ENCODE data around the gene KCMF1. TPM values are rescaled to one million over a fixed set of nuclear protein-coding genes. Genes with fewer than 3 reads are reported as not detected.

KCMF1 gene
- polyA plus RNA-seq, 1 donor from 2014 or later: 43.3 TPM

DNA sequence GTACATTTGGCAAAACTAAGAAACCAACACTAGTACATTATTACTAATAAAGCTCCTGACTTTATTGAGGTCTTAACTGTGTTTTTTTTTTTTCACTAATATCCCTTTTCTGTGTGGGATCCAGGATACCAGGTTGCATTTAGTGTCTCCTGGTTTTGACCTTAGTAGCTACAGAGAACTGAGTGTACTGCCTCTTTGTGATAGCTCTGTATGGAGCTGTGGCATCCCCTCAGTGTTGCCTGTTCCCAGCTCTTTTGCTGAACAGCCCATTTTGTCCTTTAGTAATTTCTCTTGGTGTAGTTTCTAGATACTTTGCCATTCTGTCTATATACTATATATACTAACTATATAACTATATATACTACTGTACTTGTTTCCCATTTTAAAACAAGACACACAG, 31.6 kb downstream of the KCMF1 start:
- Histone ChIP-seq H3K4me2 (ENCODE audit: low read length) (no peak overlapping the region), H3K9me3 (ENCODE audit: low read length) (no peaks in the 10 kb centered on the region), H3K27ac (ENCODE audit: low read length) (no peak overlapping the region), H3K4me3 (ENCODE audit: low read length) (no peak overlapping the region), H3F3A (ENCODE audit: insufficient read depth, low read length, poor library complexity, severe bottlenecking) (no peaks in the 10 kb centered on the region), H4K20me1 (ENCODE audit: insufficient read depth) (no peaks in the 10 kb centered on the region), H3K27me3 (ENCODE audit: insufficient read depth, low read depth, low read length) (no peaks in the 10 kb centered on the region), H3K36me3 (ENCODE audit: insufficient read depth, low read length) (peaks cover 6% of the 10 kb centered on the region), H2AFZ (ENCODE audit: low read depth, low read length) (no peak overlapping the region), H3K79me2 (replicated peaks; ENCODE audit: insufficient read depth, low read length) (peaks cover 40% of the 10 kb centered on the region), H3K9ac (ENCODE audit: low read length) (no peak overlapping the region), H3K9me2 (ENCODE audit: insufficient read depth, low read length) (no peaks in the 10 kb centered on the region)
- TF ChIP-seq, protein P1, sequence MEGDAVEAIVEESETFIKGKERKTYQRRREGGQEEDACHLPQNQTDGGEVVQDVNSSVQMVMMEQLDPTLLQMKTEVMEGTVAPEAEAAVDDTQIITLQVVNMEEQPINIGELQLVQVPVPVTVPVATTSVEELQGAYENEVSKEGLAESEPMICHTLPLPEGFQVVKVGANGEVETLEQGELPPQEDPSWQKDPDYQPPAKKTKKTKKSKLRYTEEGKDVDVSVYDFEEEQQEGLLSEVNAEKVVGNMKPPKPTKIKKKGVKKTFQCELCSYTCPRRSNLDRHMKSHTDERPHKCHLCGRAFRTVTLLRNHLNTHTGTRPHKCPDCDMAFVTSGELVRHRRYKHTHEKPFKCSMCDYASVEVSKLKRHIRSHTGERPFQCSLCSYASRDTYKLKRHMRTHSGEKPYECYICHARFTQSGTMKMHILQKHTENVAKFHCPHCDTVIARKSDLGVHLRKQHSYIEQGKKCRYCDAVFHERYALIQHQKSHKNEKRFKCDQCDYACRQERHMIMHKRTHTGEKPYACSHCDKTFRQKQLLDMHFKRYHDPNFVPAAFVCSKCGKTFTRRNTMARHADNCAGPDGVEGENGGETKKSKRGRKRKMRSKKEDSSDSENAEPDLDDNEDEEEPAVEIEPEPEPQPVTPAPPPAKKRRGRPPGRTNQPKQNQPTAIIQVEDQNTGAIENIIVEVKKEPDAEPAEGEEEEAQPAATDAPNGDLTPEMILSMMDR (IDR thresholded peaks at IDR 0.05; ENCODE audit: poor library complexity, severe bottlenecking): no peak
- no peak for TF ChIP-seq SMC3 (conservative IDR thresholded peaks at IDR 0.05; ENCODE audit: poor library complexity)

DNA sequence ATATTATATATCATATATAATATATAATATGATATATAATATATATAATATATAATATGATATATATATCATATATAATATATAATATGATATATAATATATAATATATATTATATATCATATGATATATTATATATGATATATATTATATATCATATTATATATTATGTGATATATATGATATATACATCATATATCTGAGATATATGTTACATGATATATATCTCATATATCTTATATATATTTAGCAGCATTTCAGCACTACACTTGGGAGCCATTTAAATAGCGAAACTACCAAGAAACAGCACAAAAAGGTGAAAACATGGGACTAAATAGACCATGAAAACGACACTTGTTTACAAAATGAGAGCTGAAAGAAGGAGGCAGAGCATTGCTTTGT, 37.3 kb downstream of the KCMF1 start:
- Histone ChIP-seq H3K4me2 (ENCODE audit: low read length) (no peak overlapping the region), H3F3A (ENCODE audit: insufficient read depth, low read length, poor library complexity, severe bottlenecking) (no peaks in the 10 kb centered on the region), H3K27ac (ENCODE audit: low read length) (no peak overlapping the region), H3K79me2 (replicated peaks; ENCODE audit: insufficient read depth, low read length) (peaks cover 25% of the 10 kb centered on the region), H3K36me3 (ENCODE audit: insufficient read depth, low read length) (peaks cover 9% of the 10 kb centered on the region), H2AFZ (ENCODE audit: low read depth, low read length) (no peak overlapping the region), H3K9me2 (ENCODE audit: insufficient read depth, low read length) (no peaks in the 10 kb centered on the region), H3K4me3 (ENCODE audit: low read length) (no peak overlapping the region), H3K9me3 (ENCODE audit: low read length) (no peaks in the 10 kb centered on the region), H3K27me3 (ENCODE audit: insufficient read depth, low read depth, low read length) (no peaks in the 10 kb centered on the region), H3K9ac (ENCODE audit: low read length) (no peak overlapping the region), H4K20me1 (ENCODE audit: insufficient read depth) (no peaks in the 10 kb centered on the region)
- no peak for TF ChIP-seq SMC3 (conservative IDR thresholded peaks at IDR 0.05; ENCODE audit: poor library complexity)
- no peak for TF ChIP-seq POLR2AphosphoS5 (IDR thresholded peaks at IDR 0.05)
- TF ChIP-seq EZH2 (IDR thresholded peaks at IDR 0.05; ENCODE audit: borderline replicate concordance, insufficient read depth, low read length, poor library complexity, severe bottlenecking): no peak
- no peak for TF ChIP-seq MXI1 (conservative IDR thresholded peaks at IDR 0.05; ENCODE audit: poor library complexity, severe bottlenecking)
- TF ChIP-seq TAF1 (IDR thresholded peaks at IDR 0.05; ENCODE audit: low read depth): no peak
- TF ChIP-seq, protein P2, sequence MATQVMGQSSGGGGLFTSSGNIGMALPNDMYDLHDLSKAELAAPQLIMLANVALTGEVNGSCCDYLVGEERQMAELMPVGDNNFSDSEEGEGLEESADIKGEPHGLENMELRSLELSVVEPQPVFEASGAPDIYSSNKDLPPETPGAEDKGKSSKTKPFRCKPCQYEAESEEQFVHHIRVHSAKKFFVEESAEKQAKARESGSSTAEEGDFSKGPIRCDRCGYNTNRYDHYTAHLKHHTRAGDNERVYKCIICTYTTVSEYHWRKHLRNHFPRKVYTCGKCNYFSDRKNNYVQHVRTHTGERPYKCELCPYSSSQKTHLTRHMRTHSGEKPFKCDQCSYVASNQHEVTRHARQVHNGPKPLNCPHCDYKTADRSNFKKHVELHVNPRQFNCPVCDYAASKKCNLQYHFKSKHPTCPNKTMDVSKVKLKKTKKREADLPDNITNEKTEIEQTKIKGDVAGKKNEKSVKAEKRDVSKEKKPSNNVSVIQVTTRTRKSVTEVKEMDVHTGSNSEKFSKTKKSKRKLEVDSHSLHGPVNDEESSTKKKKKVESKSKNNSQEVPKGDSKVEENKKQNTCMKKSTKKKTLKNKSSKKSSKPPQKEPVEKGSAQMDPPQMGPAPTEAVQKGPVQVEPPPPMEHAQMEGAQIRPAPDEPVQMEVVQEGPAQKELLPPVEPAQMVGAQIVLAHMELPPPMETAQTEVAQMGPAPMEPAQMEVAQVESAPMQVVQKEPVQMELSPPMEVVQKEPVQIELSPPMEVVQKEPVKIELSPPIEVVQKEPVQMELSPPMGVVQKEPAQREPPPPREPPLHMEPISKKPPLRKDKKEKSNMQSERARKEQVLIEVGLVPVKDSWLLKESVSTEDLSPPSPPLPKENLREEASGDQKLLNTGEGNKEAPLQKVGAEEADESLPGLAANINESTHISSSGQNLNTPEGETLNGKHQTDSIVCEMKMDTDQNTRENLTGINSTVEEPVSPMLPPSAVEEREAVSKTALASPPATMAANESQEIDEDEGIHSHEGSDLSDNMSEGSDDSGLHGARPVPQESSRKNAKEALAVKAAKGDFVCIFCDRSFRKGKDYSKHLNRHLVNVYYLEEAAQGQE (IDR thresholded peaks at IDR 0.05; ENCODE audit: borderline replicate concordance): no peak
- TF ChIP-seq EP300 (conservative IDR thresholded peaks at IDR 0.05; ENCODE audit: poor library complexity, severe bottlenecking): no peak
- TF ChIP-seq, protein P1 (IDR thresholded peaks at IDR 0.05; ENCODE audit: poor library complexity, severe bottlenecking): no peak
- no peak for TF ChIP-seq RAD21 (conservative IDR thresholded peaks at IDR 0.05)

Measured in neural cell (in vitro differentiated cells).